ENCODE data around the gene FBXO24.
"Not testable (repeated sequence)": the region's sequence is repeated elsewhere in the genome, so short reads cannot be mapped to it uniquely, and the experiment has no call there.

Gene FBXO24

DNA sequence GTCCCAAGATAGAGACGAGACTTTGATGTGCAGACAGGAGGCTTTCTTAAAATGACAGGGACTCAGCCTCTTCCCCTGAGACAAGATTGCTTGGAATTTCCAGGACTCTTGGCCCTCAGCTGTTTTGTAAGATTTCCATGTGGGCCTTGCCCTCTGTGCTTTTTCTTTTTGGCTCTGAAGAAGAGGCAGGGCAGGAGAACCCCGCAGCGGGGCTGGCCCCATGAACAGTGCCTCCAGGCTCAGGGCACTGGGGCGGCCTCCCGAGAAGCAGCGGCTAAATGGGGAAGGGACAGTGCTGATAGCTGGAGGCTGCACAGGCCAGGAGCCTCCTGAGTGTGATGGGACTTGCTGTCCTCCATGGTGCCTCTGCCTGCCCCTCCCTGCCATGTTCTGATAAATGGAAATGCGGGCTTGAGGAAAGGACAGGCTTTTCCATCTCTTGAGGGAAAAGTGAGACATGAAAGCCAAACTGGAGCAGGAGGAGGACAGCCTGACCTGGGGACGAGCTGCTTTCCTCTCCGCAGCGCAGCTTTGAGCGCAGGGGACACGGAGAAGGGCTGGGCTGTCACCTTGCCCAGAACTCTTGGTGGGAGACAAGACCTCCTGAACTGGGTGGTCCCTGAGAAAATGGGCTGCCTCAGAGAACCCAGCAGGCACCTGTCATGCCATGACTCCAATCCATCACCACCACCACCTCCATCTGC, 24.5 kb upstream of the FBXO24 start:
- DNase-seq, result no peak

GRCh38 chr7:100562195-100563099, 23.7 kb upstream of the FBXO24 start:
- no peak for DNase-seq

GRCh38 chr7:100563100-100563564, 23.0 kb upstream of the FBXO24 start:
- DNase-seq, result no peak

DNA sequence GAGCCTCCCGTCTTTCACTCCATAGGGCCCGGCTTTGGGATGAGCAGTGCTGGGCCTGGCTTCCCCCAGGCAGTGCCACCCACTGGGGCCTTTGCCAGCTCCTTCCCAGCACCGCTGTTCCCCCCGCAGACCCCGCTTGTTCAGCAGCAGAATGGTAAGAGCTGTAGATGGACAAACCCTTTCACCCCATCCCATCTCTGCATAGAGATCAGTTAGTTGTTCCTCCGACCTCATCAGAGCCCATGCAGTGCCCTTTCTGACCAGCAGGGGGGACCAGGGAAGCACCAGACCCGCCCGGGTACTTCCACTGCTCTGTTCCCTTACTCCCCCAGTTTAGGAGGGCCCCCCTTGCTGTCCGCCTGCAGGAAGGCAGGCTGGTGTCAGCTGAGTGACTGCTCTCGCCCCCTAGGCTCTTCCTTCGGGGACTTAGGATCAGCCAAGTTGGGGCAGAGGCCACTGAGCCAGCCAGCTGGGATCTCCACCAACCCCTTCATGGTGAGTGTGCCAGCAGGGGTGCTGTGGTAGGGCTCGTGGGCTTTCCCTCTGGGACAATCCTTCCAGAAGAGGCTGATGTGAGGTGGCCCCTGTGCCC, 22.2 kb upstream of the FBXO24 start:
- DNase-seq, result peak; percentile 96

GRCh38 chr7:100564405-100564804, 21.7 kb upstream of the FBXO24 start:
- not testable (repeated sequence) for DNase-seq

GRCh38 chr7:100565133-100565571, 21.0 kb upstream of the FBXO24 start:
- DNase-seq, result no peak

- DNase-seq, result no peak
Observed at GRCh38 chr7:100566018-100566531, 20.1 kb upstream of the FBXO24 start.

DNA sequence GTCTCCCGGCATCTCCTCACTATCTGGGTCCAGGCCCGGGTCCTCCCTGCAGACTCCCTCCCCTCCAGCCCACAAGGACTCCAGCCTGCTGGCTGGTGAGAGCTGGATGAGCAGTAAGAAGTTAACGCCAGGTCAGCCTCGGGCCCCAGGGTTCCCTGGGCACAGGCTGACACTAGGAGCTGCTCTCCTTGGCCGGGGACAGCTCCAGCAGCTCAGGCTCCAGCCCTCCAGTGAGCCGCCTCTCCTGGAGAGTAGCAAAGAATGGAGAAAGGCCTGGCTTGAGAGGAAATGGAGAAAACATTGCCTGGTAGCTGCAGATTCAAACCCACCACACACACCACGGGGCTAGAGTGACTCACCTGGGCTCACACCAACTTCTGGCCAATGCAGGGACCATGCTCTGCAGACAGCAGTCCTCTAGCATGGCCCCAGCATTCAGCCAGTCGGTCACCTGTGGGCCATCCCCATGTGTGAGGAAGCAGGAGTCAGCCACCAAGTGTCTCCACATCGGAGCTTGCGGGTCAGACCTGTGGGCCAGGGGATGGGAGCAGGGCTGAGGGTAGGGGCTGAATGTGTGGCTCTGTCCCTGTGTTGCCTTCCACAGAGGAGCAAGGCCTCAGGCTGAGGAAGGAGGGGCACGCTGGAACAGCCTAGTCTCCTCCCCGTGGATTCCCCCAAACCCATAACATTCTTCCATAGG, 18.9 kb upstream of the FBXO24 start:
- no peak for DNase-seq

DNA sequence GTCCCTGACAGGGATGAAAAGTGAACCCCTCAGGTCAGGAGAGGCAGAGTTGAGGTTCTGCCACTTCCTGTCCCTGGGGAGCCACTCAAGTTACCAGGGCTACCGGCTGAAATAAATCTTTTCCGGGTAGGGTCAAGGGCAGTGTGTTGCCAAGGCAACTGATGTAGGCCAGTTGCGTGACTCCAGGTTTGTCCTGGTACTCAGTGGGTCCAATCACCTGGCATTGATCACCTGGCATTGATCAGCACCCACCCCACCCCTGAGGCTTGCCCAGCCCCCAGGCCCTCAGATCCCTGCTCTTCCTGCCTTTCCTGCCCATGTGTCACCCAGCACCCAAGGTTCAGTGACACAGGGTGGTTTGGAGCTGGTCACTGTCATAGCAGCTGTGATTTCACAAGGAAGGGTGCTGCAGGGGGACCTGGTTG, 18.4 kb upstream of the FBXO24 start:
- DNase-seq, result no peak

- DNase-seq, result no peak
Observed at GRCh38 chr7:100568176-100568895, 17.8 kb upstream of the FBXO24 start.

DNA sequence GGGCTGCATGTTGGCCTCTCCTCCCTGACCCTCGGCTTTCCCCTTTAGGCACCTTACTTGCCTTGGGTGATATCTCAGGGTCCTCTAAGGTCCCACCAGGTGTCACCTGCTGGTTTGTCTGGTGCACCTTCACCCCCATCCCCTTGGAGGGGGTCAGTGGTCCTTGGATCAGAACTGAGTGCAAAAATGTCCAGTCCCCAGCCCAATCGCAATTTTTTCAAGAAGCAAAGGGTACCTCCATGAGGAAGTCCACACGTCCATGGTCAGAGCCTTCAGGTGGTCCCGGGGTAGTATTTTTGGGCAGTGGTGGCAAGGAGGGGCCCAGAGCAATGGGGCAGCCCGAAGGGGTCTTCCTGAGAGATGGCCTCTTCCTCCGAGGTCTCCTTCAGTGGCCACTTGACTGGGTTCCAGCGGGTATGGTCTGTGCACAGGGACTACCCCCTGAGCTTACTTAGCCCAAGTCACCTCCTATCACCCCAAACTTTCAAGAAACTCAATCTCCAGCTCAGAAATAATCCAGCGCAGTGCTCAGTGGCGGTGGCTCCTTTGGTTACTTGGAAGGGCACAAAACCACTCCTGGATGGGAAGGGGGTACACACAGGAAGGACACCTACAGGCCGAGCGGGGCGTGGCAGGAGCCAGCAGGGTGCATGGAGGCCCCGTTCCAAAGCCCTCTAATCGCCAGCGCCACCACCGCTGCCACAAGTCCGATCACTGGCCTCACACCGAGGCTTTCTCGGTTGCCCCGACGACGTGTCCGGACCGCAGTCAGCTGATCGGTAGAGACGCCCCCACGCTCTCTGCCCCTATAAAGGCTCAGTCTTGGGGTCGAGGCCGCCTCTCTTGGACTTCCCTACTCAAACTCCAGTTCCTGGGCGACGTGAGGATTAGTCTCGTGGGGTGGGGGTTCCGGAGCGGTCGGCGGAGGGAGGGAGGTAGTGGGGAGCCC, 17.0 kb upstream of the FBXO24 start:
- DNase-seq, result peak; percentile 80

GRCh38 chr7:100570954-100571828, 14.9 kb upstream of the FBXO24 start:
- no peak for DNase-seq

DNA sequence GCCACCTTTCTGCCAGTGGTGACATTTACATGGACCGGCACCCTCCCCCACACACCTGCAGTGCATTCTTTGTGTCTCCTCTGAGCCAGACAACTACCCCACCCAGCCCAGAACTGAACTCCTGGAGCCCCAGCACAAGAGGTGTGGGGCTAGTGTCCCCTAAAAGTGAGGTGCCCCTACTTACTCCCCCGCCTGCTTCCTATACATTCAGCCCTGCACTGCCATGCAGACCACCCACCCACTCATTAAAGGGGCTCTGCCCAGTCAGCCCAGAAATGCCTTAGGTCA, 14.4 kb upstream of the FBXO24 start:
- DNase-seq, result no peak

DNA sequence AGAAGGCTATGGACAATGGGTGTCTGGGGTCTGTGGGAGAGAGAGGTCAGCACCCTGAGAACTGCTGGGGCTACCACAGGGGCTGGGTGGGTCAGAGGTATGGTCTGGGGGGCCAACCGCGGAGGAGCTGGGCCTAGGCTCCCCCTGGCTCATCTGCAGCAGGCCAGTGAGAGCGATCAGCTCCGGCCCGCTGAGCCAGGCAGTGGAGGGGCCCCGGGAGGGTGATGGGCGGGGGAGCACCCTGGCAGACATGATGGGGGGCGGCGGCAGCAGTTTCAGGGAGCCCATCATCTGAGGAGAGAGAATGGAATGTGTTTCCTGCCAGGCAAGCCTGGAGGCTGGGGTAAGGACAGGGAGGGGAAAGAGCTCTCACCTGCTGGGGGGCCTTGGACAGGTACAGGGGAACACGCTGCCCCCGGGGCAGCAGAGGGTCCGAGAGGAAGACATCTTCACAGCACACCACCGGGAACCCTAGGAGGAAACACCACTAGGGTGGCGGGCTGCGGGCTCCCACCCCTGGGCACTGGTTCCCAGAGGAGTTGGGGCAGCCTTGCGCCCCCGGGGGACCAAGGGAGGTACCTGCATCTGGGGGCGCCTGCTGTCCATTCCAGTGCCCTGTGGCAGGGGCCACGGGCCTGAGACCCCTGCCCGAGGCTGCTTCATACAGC, 13.7 kb upstream of the FBXO24 start:
- DNase-seq, result no peak

GRCh38 chr7:100572949-100573675, 13.0 kb upstream of the FBXO24 start:
- DNase-seq, result no peak

DNA sequence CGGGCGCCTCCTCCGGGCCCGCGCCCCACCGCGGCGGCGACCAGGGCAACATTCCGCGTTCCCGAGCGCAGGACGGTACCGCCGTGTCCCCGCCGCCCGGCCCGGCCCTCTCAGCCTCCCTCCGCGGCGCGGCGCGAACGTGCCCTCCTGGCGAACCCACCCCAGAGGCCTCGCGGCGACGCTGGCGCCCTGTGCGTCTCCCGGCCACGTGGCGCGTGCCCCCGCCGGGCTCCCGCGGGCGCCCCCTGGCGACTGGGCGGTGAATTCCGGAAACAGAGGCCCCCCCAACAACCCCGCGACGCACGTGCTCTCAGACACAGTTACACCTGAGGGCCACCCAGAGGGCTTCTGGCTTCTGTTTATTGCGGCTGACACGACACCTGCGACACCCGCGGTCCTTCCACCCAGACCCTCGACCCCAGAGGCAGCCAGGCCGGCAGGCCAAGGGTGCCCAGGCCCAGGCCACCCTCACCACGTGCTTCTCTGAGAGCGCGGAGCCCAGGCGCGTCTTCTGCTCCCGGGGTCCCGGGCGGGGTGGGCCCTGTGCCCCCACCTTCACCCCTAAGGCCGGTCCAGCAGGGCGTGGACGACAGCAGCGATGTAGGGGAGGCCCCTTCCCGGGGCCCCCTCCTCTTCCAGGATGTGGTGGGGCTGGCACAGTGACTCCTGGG, 12.3 kb upstream of the FBXO24 start, which contains the start of gene SAP25:
TSS of gene SAP25 (minus strand) at position 210 of the 671 bp plus-strand sequence. CDS start at position 52, 158 bp downstream.
- DNase-seq, result no peak

- DNase-seq, result no peak
Observed at GRCh38 chr7:100574362-100575205, 11.5 kb upstream of the FBXO24 start.
